GM19395 (cell line): ENCODE data around the gene ECHDC1.
A peak's percentile ranks its signal among the peaks of the same experiment; 100 is the strongest.

ENCODE experiments used
- ATAC-seq: cut with Tn5 transposase; IDR thresholded peaks from one replicate; pipeline ENCODE4 v1.9.1; 2021; ENCODE audit warnings: mild to moderate bottlenecking, moderate library complexity; ENCODE audit not compliant: unreplicated experiment

Gene ECHDC1

GRCh38 chr6:127290391-127291265 lies 52.8 kb downstream of the ECHDC1 start:
- ATAC-seq = peak; percentile 47

GRCh38 chr6:127289934-127290333 lies 53.5 kb downstream of the ECHDC1 start:
- ATAC-seq = no peak

GRCh38 chr6:127288705-127289104 lies 54.7 kb downstream of the ECHDC1 start:
- ATAC-seq = no peak

- no peak for ATAC-seq
Measured at GRCh38 chr6:127282184-127282583, 61.2 kb downstream of the ECHDC1 start.

- no peak for ATAC-seq
Measured at GRCh38 chr6:127279815-127280214, 63.6 kb downstream of the ECHDC1 start.

GRCh38 chr6:127277878-127278843 lies 65.2 kb downstream of the ECHDC1 start:
- ATAC-seq = no peak

- ATAC-seq = no peak
Measured at GRCh38 chr6:127276331-127276730, 67.1 kb downstream of the ECHDC1 start.

- no peak for ATAC-seq
Measured at GRCh38 chr6:127273499-127273898, 69.9 kb downstream of the ECHDC1 start.

GRCh38 chr6:127272576-127272975 lies 70.8 kb downstream of the ECHDC1 start:
- no peak for ATAC-seq

- peak; percentile 7 for ATAC-seq
Measured at GRCh38 chr6:127267646-127268625, 75.5 kb downstream of the ECHDC1 start.

- peak; percentile 76 for ATAC-seq
Measured at GRCh38 chr6:127266892-127267645, 76.3 kb downstream of the ECHDC1 start.

GRCh38 chr6:127266178-127266891 lies 77.1 kb downstream of the ECHDC1 start, which contains the start of gene RNF146:
Gene RNF146 (plus strand): TSS chr6:127266864. CDS start chr6:127280339, 13,475 bp downstream.
- peak; percentile 80 for ATAC-seq

GRCh38 chr6:127263481-127263880 lies 79.9 kb downstream of the ECHDC1 start:
- no peak for ATAC-seq

- ATAC-seq = no peak
Measured at GRCh38 chr6:127262896-127263295, 80.5 kb downstream of the ECHDC1 start.

GRCh38 chr6:127255286-127255685 lies 88.1 kb downstream of the ECHDC1 start:
- ATAC-seq = no peak

- no peak for ATAC-seq
Measured at GRCh38 chr6:127249621-127250020, 93.8 kb downstream of the ECHDC1 start.

- no peak for ATAC-seq
Measured at GRCh38 chr6:127247114-127248096, 96.0 kb downstream of the ECHDC1 start.

GRCh38 chr6:127243501-127243900 lies 99.9 kb downstream of the ECHDC1 start:
- ATAC-seq = no peak
